Lung (tissue), 12 donors: Measurements from ENCODE around the gene TMEM185A. TPM values are rescaled to one million over a fixed set of nuclear protein-coding genes. Genes with fewer than 3 reads are reported as not detected.

Experiments
- ATAC-seq: fragments of 200-7000 bp; cut with Tn5 transposase; one replicate; pipeline ENCODE4 v1.9.1; 2020; ENCODE audit warnings: moderate number of reproducible peaks; ENCODE audit not compliant: insufficient read depth, low FRiP score
- DNase-seq, 3 donors: peaks; one replicate each; pipeline ENCODE4 v3.0.0-alpha.2; 2013 to 2017
- H3K27ac ChIP-seq, 2 donors: one replicate each; pipeline ENCODE4 v1.5.1; 2013; ENCODE audit warnings: mild to moderate bottlenecking in 2 of 2, moderate library complexity in 2 of 2, control low read depth in 1 of 2, inconsistent platforms in 1 of 2, low read depth in 1 of 2, low read length in 1 of 2
- H3K27me3 ChIP-seq, 3 donors: one replicate each; pipeline ENCODE4 v1.5.1; 2013; ENCODE audit warnings: low read length in 2 of 3; ENCODE audit not compliant: control insufficient read depth in 3 of 3, insufficient read depth in 3 of 3
- H3K36me3 ChIP-seq, 4 donors: one replicate each; pipeline ENCODE4 v1.5.1; 2013; ENCODE audit warnings: low read length in 4 of 4, mild to moderate bottlenecking in 1 of 4, moderate library complexity in 1 of 4; ENCODE audit not compliant: control insufficient read depth in 4 of 4, insufficient read depth in 4 of 4
- H3K4me1 ChIP-seq, 5 donors: one replicate each; pipeline ENCODE4 v1.5.1; 2013; ENCODE audit warnings: low read length in 5 of 5, mild to moderate bottlenecking in 2 of 5, moderate library complexity in 1 of 5; ENCODE audit not compliant: control insufficient read depth in 5 of 5, insufficient read depth in 5 of 5
- H3K4me3 ChIP-seq: one replicate; pipeline ENCODE4 v1.5.1; 2013; ENCODE audit warnings: mild to moderate bottlenecking, control low read depth, moderate library complexity
- H3K9ac ChIP-seq, 2 donors: one replicate each; pipeline ENCODE4 v1.5.1; 2013; ENCODE audit warnings: low read length in 2 of 2, control low read depth in 1 of 2; ENCODE audit not compliant: insufficient read depth in 1 of 2
- H3K9me3 ChIP-seq, 4 donors: one replicate each; pipeline ENCODE4 v1.5.1; 2013; ENCODE audit warnings: low read length in 3 of 4, mild to moderate bottlenecking in 1 of 4, moderate library complexity in 1 of 4; ENCODE audit not compliant: control insufficient read depth in 4 of 4, insufficient read depth in 3 of 4
- CTCF ChIP-seq: IDR thresholded peaks from 2 replicates; pipeline ENCODE4 v1.5.1; 2012; ENCODE audit warnings: mild to moderate bottlenecking; ENCODE audit errors: control extremely low read depth, extremely low read depth
- WGBS, 2 donors: extraction: QIAGEN DNeasy Blood & Tissue Kit; methylation state at CpG; one replicate each; pipeline ENCODE4 v1.1.7; 2013; 5-methylcytosine and 5-hydroxymethylcytosine counted together
- polyA plus RNA-seq, 2 donors: library from polyadenylated mRNA; stranded (reverse); fragments of 200-250 nt; gene quantifications; one replicate each; pipeline ENCODE4 v1.2.1, GENCODE V29; 2013
- total RNA-seq, 2 donors: library from RNA; depleted of rRNA in 1 of 2; stranded (reverse); fragments of >200 nt in 1 of 2; gene quantifications; one replicate each; pipeline ENCODE4 v1.2.1, GENCODE V29; 2014 to 2021
- donor health status: control.
- donor health status: control.
- donor health status: Bipolar disorder and iron deficiency.
- donor health status: healthy.
- donor health status: DM: yes; HTN: yes; CAD: no.

TMEM185A gene
- total and polyA plus RNA-seq, 4 donors: 8.7 to 23.8 (median 13.9) TPM

- TF ChIP-seq CTCF: no peak
These were observed 8.0 kb upstream of the TMEM185A start for GRCh38 chrX:149639568-149639967.

GRCh38 chrX:149638860-149639259 is 7.3 kb upstream of the TMEM185A start:
- H3K4me3 ChIP-seq: no peak overlapping the region
- no peak for TF ChIP-seq CTCF
- peaks cover 0 to 12% (median 0%) of the 10 kb centered on the region in 4 donors for H3K9me3 ChIP-seq
- no peak overlapping the region for H3K27ac ChIP-seq
- ATAC-seq (no peak), DNase-seq (no peak)
- peaks cover 0 to 6% (median 2%) of the 10 kb centered on the region in 3 donors for H3K27me3 ChIP-seq
- H3K4me1 ChIP-seq: no peaks in the 10 kb centered on the region
- no peaks in the 10 kb centered on the region for H3K36me3 ChIP-seq
- H3K9ac ChIP-seq: no peak overlapping the region

More at GRCh38 chrX:149639568-149639967, 8.0 kb upstream of the TMEM185A start:
- H3K36me3 ChIP-seq: no peaks in the 10 kb centered on the region
- H3K27ac ChIP-seq: no peak overlapping the region
- WGBS, 2 donors: 58 to 64% methylated on average over 2 to 3 of the region's 3 CpGs
- no peaks in the 10 kb centered on the region for H3K4me1 ChIP-seq
- H3K9me3 ChIP-seq: peaks cover 0 to 12% (median 0%) of the 10 kb centered on the region in 4 donors
- ATAC-seq (no peak), DNase-seq (no peak)
- no peak overlapping the region for H3K4me3 ChIP-seq
- no peak overlapping the region for H3K9ac ChIP-seq
- H3K27me3 ChIP-seq: peaks cover 0 to 6% (median 2%) of the 10 kb centered on the region in 3 donors

- Histone ChIP-seq H3K36me3 (no peaks in the 10 kb centered on the region), H3K9me3 (peaks cover 0 to 14% (median 0%) of the 10 kb centered on the region in 4 donors), H3K4me3 (no peak overlapping the region), H3K27ac (no peak overlapping the region), H3K4me1 (peaks cover 0 to 7% (median 3%) of the 10 kb centered on the region in 5 donors), H3K9ac (no peak overlapping the region), H3K27me3 (peaks cover 0 to 6% (median 2%) of the 10 kb centered on the region in 3 donors)
- ATAC-seq (no peak), DNase-seq (no peak)
- no peak for TF ChIP-seq CTCF
These were observed 1.9 kb upstream of the TMEM185A start for GRCh38 chrX:149633511-149633910.

GRCh38 chrX:149630681-149631233 is 835 bp downstream of the TMEM185A start:
- peak overlapping the region; percentile 75 for H3K4me3 ChIP-seq
- peaks cover 0 to 1% (median 0%) of the 10 kb centered on the region in 3 donors for H3K27me3 ChIP-seq
- H3K9me3 ChIP-seq: peaks cover 0 to 7% (median 0%) of the 10 kb centered on the region in 4 donors
- 9 to 33% methylated on average over 12 to 16 of the region's 16 CpGs for WGBS, 2 donors
- H3K36me3 ChIP-seq: no peaks in the 10 kb centered on the region
- peak overlapping the region; percentile 69 to 74 for H3K27ac ChIP-seq
- TF ChIP-seq CTCF: no peak
- DNase-seq (peak; percentile 21 to 50 (median 44)), ATAC-seq (no peak)
- peaks cover 0 to 7% (median 4%) of the 10 kb centered on the region in 5 donors for H3K4me1 ChIP-seq
- peak overlapping the region; percentile 17 to 26 for H3K9ac ChIP-seq
